ENCODE data around the gene SUPT3H. TPM values are rescaled to one million over a fixed set of nuclear protein-coding genes. Genes with fewer than 3 reads are reported as not detected.

The SUPT3H gene
- total and polyA plus RNA-seq, 7 experiments from 2014 or later, result 8.0 to 16.0 (median 12.7) TPM

DNA sequence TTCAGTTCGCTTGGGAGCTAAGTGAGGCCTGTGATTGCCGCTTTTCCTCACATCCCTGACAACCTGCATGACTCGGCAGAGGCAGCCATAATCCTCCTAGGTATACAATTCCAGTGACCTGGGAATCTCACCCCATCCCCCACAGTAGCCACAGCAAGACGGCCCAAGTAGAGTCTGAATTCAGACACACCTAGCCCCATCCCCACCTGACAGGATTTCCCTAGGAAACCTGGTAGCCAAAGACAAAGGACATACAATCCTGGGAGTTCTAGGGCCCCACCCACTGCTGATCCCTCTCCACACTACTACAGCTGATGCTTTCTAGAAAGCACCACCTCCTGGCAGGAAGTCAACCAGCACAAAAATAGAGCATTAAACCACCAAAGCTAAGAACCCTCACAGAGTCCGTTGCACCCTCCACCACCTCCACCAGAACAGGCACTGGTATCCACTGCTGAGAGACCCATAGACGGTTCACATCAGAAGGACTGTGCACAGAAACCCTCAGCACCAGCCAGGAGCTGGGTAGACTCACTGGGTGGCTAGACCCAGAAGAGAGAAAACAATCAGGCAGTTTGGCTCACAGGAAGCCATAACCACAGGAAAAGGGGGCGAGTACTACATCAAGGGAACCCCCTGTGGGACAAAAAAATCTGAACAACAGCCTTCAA, 67.5 kb downstream of the SUPT3H start:
- POLR2A ChIA-PET, result interaction anchor here (0.6 to 2.6 kb wide), 10 partner anchors 8 to 1086 kb away, joined by 4 to 17 read pairs (median 6); partner anchors contain the start of genes RUNX2 and SUPT3H
- CTCF ChIA-PET, result interaction anchor here (1.1 to 1.8 kb wide), 4 partner anchors 9 to 405 kb away, joined by 3 to 7 read pairs (median 4); no protein-coding TSS in a partner anchor
- peaks cover 39 to 86% (median 78%) of the 10 kb centered on the region in 7 donors for H3K4me1 Mint-ChIP-seq

DNA sequence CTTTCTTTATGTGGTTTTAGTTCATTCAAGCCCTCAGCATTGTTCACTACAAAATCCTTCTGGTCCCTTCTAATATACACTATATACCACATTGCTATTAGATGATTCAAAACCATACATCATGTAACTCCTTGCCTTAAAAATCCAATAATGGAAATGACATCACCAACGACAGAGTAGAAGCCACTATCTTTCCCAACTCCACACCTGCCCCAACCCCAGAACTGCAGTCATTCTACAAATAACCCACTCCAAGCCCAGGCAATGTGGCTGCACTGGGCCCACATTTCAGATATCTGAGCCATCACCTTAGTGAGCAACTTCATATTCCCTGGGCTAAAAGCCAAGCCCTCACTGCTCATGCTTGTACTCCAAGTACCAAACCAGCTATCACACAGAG, 72.2 kb downstream of the SUPT3H start:
- H3K4me3 Mint-ChIP-seq, result no peak overlapping the region
- peak overlapping the region in 1 of 9 donors; percentile 61 for H3K27ac Mint-ChIP-seq
- ChIA-PET POLR2A (interaction anchor here (1.7 kb wide), 1 partner anchor 8 kb away, joined by 4 read pairs; no protein-coding TSS in a partner anchor), CTCF (no interaction called here)
- no peaks in the 10 kb centered on the region for H3K36me3 ChIP-seq (ENCODE audit: control insufficient read depth in 2 of 3, insufficient read depth in 3 of 3, low read length in 3 of 3)
- DNase-seq, result no peak
- H3K27ac ChIP-seq (ENCODE audit: low read depth, low read length), result no peak overlapping the region
- no peak for ATAC-seq
- no peaks in the 10 kb centered on the region for H3K27me3 ChIP-seq (ENCODE audit: control insufficient read depth in 2 of 2, insufficient read depth in 2 of 2, low read length in 2 of 2)
- H3K4me1 Mint-ChIP-seq, result peaks cover 17 to 62% (median 46%) of the 10 kb centered on the region in 7 donors
- peaks cover 3 to 43% (median 13%) of the 10 kb centered on the region in 11 donors for H3K9me3 Mint-ChIP-seq
- H3K4me1 ChIP-seq (ENCODE audit: control insufficient read depth in 2 of 2, insufficient read depth in 2 of 2, low read length in 2 of 2), result peaks cover 9 to 10% of the 10 kb centered on the region in 2 donors
- H3K36me3 Mint-ChIP-seq, result peaks cover 14 to 50% (median 22%) of the 10 kb centered on the region in 5 donors
- intact Hi-C loops (cut with micrococcal nuclease), result no loop called here
- no peaks in the 10 kb centered on the region for H3K9me3 ChIP-seq (ENCODE audit: control insufficient read depth in 2 of 3, low read length in 3 of 3)
- H3K4me3 ChIP-seq (ENCODE audit: low read length), result no peak overlapping the region
- H3K27me3 Mint-ChIP-seq, result no peaks in the 10 kb centered on the region

More for the DNA sequence above, 67.5 kb downstream of the SUPT3H start:
- H3K27ac Mint-ChIP-seq, result peak overlapping the region; percentile 85 to 95 (median 90)
- peak overlapping the region; percentile 44 for H3K27ac ChIP-seq (ENCODE audit: low read depth, low read length)
- H3K36me3 ChIP-seq (ENCODE audit: control insufficient read depth in 2 of 3, insufficient read depth in 3 of 3, low read length in 3 of 3), result no peaks in the 10 kb centered on the region
- H3K27me3 Mint-ChIP-seq, result no peaks in the 10 kb centered on the region
- H3K4me3 ChIP-seq (ENCODE audit: low read length), result peak overlapping the region; percentile 32
- DNase-seq (peak in 8 of 9 donors; percentile 24 to 71 (median 60)), ATAC-seq (peak; percentile 76)
- intact Hi-C loops (cut with micrococcal nuclease), result loop anchor here (1.0 to 10.0 kb wide), 8 partner anchors 11 to 377 kb away; partner anchors contain the start of gene SUPT3H (in 1 of the 2)
- H3K27me3 ChIP-seq (ENCODE audit: control insufficient read depth in 2 of 2, insufficient read depth in 2 of 2, low read length in 2 of 2), result no peaks in the 10 kb centered on the region
- H3K9me3 Mint-ChIP-seq, result peaks cover 3 to 57% (median 22%) of the 10 kb centered on the region in 11 donors
- H3K9me3 ChIP-seq (ENCODE audit: control insufficient read depth in 2 of 3, low read length in 3 of 3), result no peaks in the 10 kb centered on the region
- peaks cover 14 to 33% of the 10 kb centered on the region in 2 donors for H3K4me1 ChIP-seq (ENCODE audit: control insufficient read depth in 2 of 2, insufficient read depth in 2 of 2, low read length in 2 of 2)
- H3K4me3 Mint-ChIP-seq, result peak overlapping the region; percentile 63 to 84 (median 80)
- H3K36me3 Mint-ChIP-seq, result peaks cover 20 to 75% (median 23%) of the 10 kb centered on the region in 5 donors

DNA sequence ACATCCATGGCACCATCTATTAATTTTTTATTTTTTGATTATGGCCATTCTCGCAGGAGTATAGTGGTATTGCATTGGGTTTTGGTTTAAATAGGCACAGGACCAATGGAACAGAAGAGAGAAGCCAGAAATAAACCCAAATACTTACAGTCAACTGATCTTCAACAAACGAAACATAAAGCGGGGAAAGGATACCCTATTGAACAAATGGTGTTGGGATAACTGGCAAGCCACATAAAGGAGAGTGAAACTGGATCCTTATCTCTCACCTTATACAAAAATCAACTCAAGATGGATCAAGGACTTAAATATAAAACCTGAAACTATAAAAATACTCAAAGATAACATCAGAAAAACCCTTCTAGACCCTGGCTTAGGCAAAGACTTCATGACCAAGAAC, 74.9 kb downstream of the SUPT3H start:
- Mint-ChIP-seq H3K36me3 (peaks cover 10 to 34% (median 19%) of the 10 kb centered on the region in 5 donors), H3K4me3 (no peak overlapping the region), H3K27ac (no peak overlapping the region), H3K27me3 (no peaks in the 10 kb centered on the region), H3K4me1 (peaks cover 4 to 47% (median 26%) of the 10 kb centered on the region in 7 donors), H3K9me3 (peaks cover 0 to 23% (median 13%) of the 10 kb centered on the region in 11 donors)
- no peak overlapping the region for H3K27ac ChIP-seq (ENCODE audit: low read depth, low read length)
- H3K36me3 ChIP-seq (ENCODE audit: control insufficient read depth in 2 of 3, insufficient read depth in 3 of 3, low read length in 3 of 3), result no peaks in the 10 kb centered on the region
- H3K9me3 ChIP-seq (ENCODE audit: control insufficient read depth in 2 of 3, low read length in 3 of 3), result no peaks in the 10 kb centered on the region
- ATAC-seq (no peak), DNase-seq (no peak)
- intact Hi-C loops (cut with micrococcal nuclease), result no loop called here
- CTCF ChIA-PET, result no interaction called here
- no peak overlapping the region for H3K4me3 ChIP-seq (ENCODE audit: low read length)
- POLR2A ChIA-PET, result interaction anchor here (0.7 to 1.1 kb wide), 2 partner anchors 16 to 445 kb away, joined by 4 read pairs; no protein-coding TSS in a partner anchor
- H3K27me3 ChIP-seq (ENCODE audit: control insufficient read depth in 2 of 2, insufficient read depth in 2 of 2, low read length in 2 of 2), result no peaks in the 10 kb centered on the region
- no peaks in the 10 kb centered on the region for H3K4me1 ChIP-seq (ENCODE audit: control insufficient read depth in 2 of 2, insufficient read depth in 2 of 2, low read length in 2 of 2)

DNA sequence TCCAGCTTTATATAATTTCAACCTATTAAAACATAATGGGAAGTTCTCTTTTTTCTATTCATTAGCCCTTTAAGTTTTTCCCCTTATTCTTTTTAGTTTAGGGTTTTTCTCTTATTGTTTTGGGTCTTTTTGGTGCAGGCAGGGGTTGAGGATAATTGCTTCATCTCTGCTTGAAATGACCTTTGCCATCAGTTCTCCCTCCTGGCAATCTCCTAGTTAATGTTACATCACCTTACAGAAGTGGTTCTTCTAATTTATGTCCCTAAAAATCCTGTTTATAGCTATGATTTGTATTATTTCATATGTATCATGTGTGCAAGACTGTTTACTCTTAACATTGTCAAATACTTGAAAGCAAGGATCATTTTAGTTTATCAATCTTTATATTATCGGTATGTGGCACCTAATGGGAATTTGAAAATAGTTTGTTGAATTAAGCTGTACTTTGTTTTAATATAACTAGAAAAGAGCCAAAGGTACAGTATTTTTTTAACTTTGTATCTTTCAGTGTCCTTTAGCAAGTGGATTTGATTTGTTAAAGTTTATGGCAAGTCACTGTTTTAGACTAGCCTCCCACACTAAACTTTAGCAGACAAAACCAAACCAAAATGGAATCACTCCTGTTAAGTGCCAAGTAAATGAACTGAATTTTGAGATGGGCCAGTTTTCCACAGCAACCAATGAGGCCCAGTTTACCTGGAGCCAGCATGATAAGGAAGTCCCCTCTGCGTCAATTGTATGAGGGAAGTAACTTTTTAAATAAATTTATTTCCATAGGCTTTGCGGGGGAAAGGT, 76.2 kb downstream of the SUPT3H start:
- Mint-ChIP-seq H3K27ac (peak overlapping the region in 3 of 9 donors; percentile 29 to 45 (median 42)), H3K27me3 (no peaks in the 10 kb centered on the region), H3K36me3 (peaks cover 7 to 25% (median 16%) of the 10 kb centered on the region in 5 donors), H3K4me1 (peaks cover 4 to 54% (median 28%) of the 10 kb centered on the region in 7 donors), H3K4me3 (no peak overlapping the region), H3K9me3 (peaks cover 0 to 20% (median 10%) of the 10 kb centered on the region in 11 donors)
- H3K9me3 ChIP-seq (ENCODE audit: control insufficient read depth in 2 of 3, low read length in 3 of 3), result no peaks in the 10 kb centered on the region
- no peaks in the 10 kb centered on the region for H3K36me3 ChIP-seq (ENCODE audit: control insufficient read depth in 2 of 3, insufficient read depth in 3 of 3, low read length in 3 of 3)
- no peak overlapping the region for H3K4me3 ChIP-seq (ENCODE audit: low read length)
- H3K4me1 ChIP-seq (ENCODE audit: control insufficient read depth in 2 of 2, insufficient read depth in 2 of 2, low read length in 2 of 2), result no peaks in the 10 kb centered on the region
- intact Hi-C loops (cut with micrococcal nuclease), result no loop called here
- H3K27ac ChIP-seq (ENCODE audit: low read depth, low read length), result no peak overlapping the region
- no peaks in the 10 kb centered on the region for H3K27me3 ChIP-seq (ENCODE audit: control insufficient read depth in 2 of 2, insufficient read depth in 2 of 2, low read length in 2 of 2)
- CTCF ChIA-PET, result interaction anchor here (1.1 to 1.7 kb wide), 2 partner anchors 9 to 646 kb away, joined by 3 to 7 read pairs; no protein-coding TSS in a partner anchor
- DNase-seq (no peak), ATAC-seq (no peak)
- POLR2A ChIA-PET, result interaction anchor here (0.5 to 1.5 kb wide), 7 partner anchors 9 to 351 kb away, joined by 3 to 5 read pairs (median 4); partner anchors contain the start of genes RUNX2 and SUPT3H

DNA sequence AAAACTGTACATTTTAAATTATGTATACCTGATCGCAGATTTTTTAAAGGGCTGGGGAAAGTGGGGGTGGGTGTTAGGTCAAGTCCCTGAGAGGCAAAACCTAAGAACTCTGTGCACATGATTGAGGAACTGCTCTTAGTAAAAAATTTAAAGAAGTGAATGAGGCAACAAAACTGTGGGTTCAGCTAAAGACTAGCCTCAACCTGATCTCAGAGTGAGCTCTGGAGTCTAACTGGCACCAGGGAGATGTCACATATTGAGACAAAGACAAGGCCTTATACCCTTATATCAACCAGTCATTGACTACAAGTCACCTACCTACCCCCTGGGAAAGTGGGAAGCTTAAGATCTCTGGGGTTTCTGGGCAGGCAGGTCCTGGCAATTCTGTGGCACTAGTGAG, 77.0 kb downstream of the SUPT3H start:
- Mint-ChIP-seq H3K36me3 (peaks cover 3 to 17% (median 9%) of the 10 kb centered on the region in 5 donors), H3K4me1 (peaks cover 4 to 47% (median 20%) of the 10 kb centered on the region in 7 donors), H3K9me3 (peaks cover 0 to 12% (median 2%) of the 10 kb centered on the region in 11 donors), H3K27me3 (no peaks in the 10 kb centered on the region), H3K4me3 (no peak overlapping the region), H3K27ac (peak overlapping the region in 7 of 9 donors; percentile 9 to 67 (median 29))
- DNase-seq (no peak), ATAC-seq (no peak)
- no peaks in the 10 kb centered on the region for H3K27me3 ChIP-seq (ENCODE audit: control insufficient read depth in 2 of 2, insufficient read depth in 2 of 2, low read length in 2 of 2)
- no peak overlapping the region for H3K27ac ChIP-seq (ENCODE audit: low read depth, low read length)
- intact Hi-C loops (cut with micrococcal nuclease), result no loop called here
- ChIA-PET POLR2A (interaction anchor here (0.8 to 1.5 kb wide), 4 partner anchors 10 to 121 kb away, joined by 4 to 5 read pairs (median 4); partner anchors contain the start of genes RUNX2 and SUPT3H), CTCF (interaction anchor here (1.1 to 1.7 kb wide), 2 partner anchors 10 to 645 kb away, joined by 3 to 7 read pairs; no protein-coding TSS in a partner anchor)
- no peak overlapping the region for H3K4me3 ChIP-seq (ENCODE audit: low read length)
- no peaks in the 10 kb centered on the region for H3K4me1 ChIP-seq (ENCODE audit: control insufficient read depth in 2 of 2, insufficient read depth in 2 of 2, low read length in 2 of 2)
- no peaks in the 10 kb centered on the region for H3K36me3 ChIP-seq (ENCODE audit: control insufficient read depth in 2 of 3, insufficient read depth in 3 of 3, low read length in 3 of 3)
- no peaks in the 10 kb centered on the region for H3K9me3 ChIP-seq (ENCODE audit: control insufficient read depth in 2 of 3, low read length in 3 of 3)

DNA sequence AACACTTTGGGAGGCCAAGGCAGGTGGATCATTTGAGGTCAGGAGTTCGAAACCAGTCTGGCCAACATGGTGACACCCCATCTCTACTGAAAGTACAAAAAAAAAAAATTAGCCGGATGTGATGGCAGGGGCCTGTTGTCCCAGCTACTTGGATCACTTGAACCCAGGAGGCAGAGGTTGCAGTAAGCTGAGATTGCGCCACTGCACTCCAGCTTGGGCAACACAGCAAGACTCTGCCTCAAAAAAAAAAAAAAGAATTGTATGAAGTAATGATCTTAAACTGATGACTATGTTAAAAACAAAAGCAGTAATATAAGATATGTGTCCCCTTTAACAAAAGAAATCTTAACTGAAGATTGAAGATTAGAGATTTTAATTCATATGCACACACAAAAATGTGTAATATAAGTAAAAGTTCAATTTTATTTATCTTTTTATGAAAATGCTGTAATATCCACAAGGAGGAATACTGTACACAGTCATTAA, 78.6 kb downstream of the SUPT3H start:
- H3K9me3 Mint-ChIP-seq, result peaks cover 0 to 15% (median 0%) of the 10 kb centered on the region in 11 donors

More for the DNA sequence above, 78.6 kb downstream of the SUPT3H start:
- H3K4me3 Mint-ChIP-seq, result no peak overlapping the region
- H3K27ac Mint-ChIP-seq, result no peak overlapping the region
- CTCF ChIA-PET, result interaction anchor here (0.6 to 1.9 kb wide), 4 partner anchors 10 to 624 kb away, joined by 3 to 5 read pairs (median 4); no protein-coding TSS in a partner anchor
- H3K36me3 ChIP-seq (ENCODE audit: control insufficient read depth in 2 of 3, insufficient read depth in 3 of 3, low read length in 3 of 3), result no peaks in the 10 kb centered on the region
- intact Hi-C loops (cut with micrococcal nuclease), result loop anchor here (1.0 to 10.0 kb wide), 4 partner anchors 11 to 416 kb away; partner anchors contain the start of gene SUPT3H (in 1 of the 2)
- POLR2A ChIA-PET, result no interaction called here
- H3K4me3 ChIP-seq (ENCODE audit: low read length), result no peak overlapping the region
- no peak overlapping the region for H3K27ac ChIP-seq (ENCODE audit: low read depth, low read length)
- H3K4me1 ChIP-seq (ENCODE audit: control insufficient read depth in 2 of 2, insufficient read depth in 2 of 2, low read length in 2 of 2), result peaks cover 0 to 3% of the 10 kb centered on the region in 2 donors
- no peaks in the 10 kb centered on the region for H3K27me3 Mint-ChIP-seq
- DNase-seq (no peak), ATAC-seq (no peak)
- H3K4me1 Mint-ChIP-seq, result peaks cover 5 to 55% (median 30%) of the 10 kb centered on the region in 7 donors
- no peaks in the 10 kb centered on the region for H3K9me3 ChIP-seq (ENCODE audit: control insufficient read depth in 2 of 3, low read length in 3 of 3)
- no peaks in the 10 kb centered on the region for H3K27me3 ChIP-seq (ENCODE audit: control insufficient read depth in 2 of 2, insufficient read depth in 2 of 2, low read length in 2 of 2)
- H3K36me3 Mint-ChIP-seq, result peaks cover 0 to 22% (median 4%) of the 10 kb centered on the region in 5 donors

Measured in naive thymus-derived CD4-positive, alpha-beta T cell (primary cell).